Upper lobe of left lung (tissue), 4 donors: ENCODE data around the gene MTMR1.

Experiments
- EP300 ChIP-seq, 4 donors: sonication (generic); formaldehyde crosslinking; IDR thresholded peaks; one replicate each; pipeline ENCODE4 v1.5.1; 2017; ENCODE audit warnings: antibody characterized with exemption in 4 of 4, control low read depth in 2 of 4
- POLR2A ChIP-seq, 4 donors: fragments of 450-650 bp; IDR thresholded peaks; one replicate each; pipeline ENCODE4 v1.5.1; 2016 to 2017; ENCODE audit warnings: antibody characterized with exemption in 4 of 4, mild to moderate bottlenecking in 2 of 4
- POLR2AphosphoS5 ChIP-seq, 2 donors: sonication (generic); formaldehyde crosslinking; IDR thresholded peaks; one replicate each; pipeline ENCODE4 v1.5.1; 2017; ENCODE audit warnings: antibody characterized with exemption in 2 of 2
- TF ChIP-seq, protein P1 (sequence below), 6 experiments: fragments of 450-650 bp in 4 of 6; fragments of 200-600 bp in 2 of 6; sonication (generic) in 2 of 6; IDR thresholded peaks; one replicate each; pipeline ENCODE4 v1.5.1; 2016 to 2019; ENCODE audit warnings: antibody characterized with exemption in 6 of 6

DNA sequence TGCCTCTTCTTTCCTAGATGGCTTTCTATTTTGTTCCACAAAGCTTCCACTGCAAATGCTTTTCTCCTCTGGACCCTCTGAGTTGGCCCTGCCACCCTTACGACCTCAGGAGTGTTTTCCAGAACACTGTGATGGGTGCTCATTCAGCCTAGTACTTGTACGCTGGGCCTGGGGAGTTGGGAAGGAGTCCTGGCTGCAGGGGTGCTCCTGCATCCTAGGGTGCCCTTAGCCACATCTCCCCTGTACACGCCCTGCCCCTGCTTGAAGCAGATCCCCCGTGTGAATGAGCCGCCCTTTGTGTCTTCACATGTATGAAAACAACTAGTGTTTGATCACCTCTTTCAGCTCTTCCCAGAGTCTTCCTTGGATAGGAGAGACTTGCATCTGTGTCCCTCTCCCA, 64.2 kb downstream of the MTMR1 start:
- TF ChIP-seq POLR2A (IDR thresholded peaks at IDR 0.05) (no peak), POLR2AphosphoS5 (IDR thresholded peaks at IDR 0.05) (no peak), EP300 (IDR thresholded peaks at IDR 0.05) (no peak)
- TF ChIP-seq, protein P1, sequence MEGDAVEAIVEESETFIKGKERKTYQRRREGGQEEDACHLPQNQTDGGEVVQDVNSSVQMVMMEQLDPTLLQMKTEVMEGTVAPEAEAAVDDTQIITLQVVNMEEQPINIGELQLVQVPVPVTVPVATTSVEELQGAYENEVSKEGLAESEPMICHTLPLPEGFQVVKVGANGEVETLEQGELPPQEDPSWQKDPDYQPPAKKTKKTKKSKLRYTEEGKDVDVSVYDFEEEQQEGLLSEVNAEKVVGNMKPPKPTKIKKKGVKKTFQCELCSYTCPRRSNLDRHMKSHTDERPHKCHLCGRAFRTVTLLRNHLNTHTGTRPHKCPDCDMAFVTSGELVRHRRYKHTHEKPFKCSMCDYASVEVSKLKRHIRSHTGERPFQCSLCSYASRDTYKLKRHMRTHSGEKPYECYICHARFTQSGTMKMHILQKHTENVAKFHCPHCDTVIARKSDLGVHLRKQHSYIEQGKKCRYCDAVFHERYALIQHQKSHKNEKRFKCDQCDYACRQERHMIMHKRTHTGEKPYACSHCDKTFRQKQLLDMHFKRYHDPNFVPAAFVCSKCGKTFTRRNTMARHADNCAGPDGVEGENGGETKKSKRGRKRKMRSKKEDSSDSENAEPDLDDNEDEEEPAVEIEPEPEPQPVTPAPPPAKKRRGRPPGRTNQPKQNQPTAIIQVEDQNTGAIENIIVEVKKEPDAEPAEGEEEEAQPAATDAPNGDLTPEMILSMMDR (IDR thresholded peaks at IDR 0.05): no peak
